GM08714 (cell line): ENCODE measurements around the gene ATF5.
"Not testable (repeated sequence)": the region's sequence is repeated elsewhere in the genome, so short reads cannot be mapped to it uniquely, and the experiment has no call there.

ENCODE experiments used
- H3K4me3 ChIP-seq: fragments of 200-500 bp; sonication (Bioruptor generic); 2 replicates; pipeline ENCODE4 v1.5.1; 2014; ENCODE audit warnings: mild to moderate bottlenecking, low read length, inconsistent platforms
- ZNF274 ChIP-seq: IDR thresholded peaks from 2 replicates; pipeline ENCODE4 v1.6.1; 2012; ENCODE audit warnings: mild to moderate bottlenecking, low read depth, low read length

ATF5 gene

DNA sequence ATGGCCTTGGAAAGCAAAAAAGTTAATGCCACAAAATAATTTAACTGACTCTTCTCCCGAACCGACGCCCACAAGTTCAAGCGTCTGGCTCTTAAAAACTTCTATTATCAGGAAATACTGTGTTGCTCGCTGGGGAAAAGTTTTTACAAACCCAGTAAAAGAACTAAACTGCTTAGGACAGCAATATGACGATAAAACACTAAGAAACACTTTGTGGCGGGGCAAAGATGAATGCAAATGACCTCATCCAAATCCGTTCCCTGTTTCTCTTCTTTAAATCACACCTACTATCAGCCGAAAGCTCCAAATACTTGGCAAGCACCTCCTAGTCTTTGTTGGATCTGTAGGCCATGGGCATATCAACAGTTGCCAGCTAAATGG is 27.1 kb downstream of the ATF5 start:
- no peak for TF ChIP-seq ZNF274
- H3K4me3 ChIP-seq, result no peak overlapping the region

DNA sequence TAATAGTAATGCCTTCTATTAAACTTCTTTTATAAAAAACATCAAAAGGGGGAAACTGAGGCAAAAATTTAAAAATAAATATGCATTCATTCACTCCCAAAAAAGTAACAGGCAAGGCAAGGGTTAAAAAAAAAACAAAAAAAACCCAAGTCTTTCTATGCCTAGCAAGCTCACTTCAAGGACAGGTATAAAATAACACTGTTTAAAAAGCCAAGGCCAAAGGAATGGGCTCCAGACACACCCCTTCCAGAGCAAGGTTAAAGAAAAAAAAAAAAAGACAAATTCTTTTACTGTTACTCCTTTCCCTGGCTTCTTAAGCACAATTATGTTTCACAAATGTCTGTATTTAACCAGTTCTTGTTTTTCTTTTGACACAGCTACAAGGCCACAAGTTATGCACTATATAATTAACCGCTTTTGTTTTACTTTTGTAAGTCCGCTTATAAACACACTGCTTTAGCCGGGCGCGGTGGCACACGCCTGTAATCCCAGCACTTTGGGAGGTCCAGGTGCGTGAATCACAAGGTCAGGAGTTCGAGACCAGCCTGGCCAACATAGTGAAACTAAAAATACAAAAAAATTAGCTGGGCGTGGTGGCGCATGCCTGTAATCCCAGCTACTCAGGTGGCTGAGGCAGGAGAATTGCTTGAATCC is 28.4 kb downstream of the ATF5 start:
- TF ChIP-seq ZNF274, result no peak
- no peak overlapping the region for H3K4me3 ChIP-seq

DNA sequence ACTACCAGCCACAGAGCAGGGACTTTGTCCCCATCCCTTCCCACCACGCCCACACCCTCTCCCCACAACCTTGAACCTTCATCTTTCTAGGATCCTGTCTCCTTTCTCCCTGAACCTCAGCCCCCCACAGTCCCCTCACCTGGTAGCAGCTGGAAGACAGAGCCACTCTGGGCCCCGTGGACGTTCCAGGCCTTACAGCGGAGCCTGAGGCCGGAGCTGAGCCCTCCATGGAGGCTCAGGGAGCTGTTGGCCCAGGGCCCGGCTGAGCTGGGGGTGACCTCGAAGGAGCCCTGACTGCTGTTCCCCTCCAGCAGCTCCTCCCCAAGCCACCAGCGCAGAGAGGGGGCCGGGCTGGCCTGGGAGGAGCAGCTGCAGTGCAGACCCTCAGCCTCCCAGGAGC is 29.1 kb downstream of the ATF5 start:
- H3K4me3 ChIP-seq, result not testable (repeated sequence)

DNA sequence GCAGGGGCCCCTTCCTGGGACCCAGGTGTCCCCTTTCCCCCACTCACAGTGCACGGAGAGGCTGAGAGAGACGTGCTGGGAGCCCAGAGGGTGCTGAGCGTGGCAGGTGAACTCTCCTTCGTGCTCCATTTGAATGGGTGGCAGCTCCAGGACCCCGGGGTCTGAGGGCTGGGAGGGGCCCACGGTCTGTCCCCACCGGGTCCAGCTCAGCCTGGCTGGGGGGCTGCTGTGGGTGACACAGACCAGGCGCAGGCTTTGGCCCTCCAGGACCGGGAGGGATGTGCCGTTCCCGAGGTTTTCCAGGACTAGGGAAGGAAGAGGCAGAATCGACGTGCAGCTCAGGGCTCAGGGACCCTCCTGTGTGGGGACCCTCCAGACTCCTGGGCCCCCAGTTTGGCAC is 29.6 kb downstream of the ATF5 start:
- H3K4me3 ChIP-seq, result not testable (repeated sequence)

DNA sequence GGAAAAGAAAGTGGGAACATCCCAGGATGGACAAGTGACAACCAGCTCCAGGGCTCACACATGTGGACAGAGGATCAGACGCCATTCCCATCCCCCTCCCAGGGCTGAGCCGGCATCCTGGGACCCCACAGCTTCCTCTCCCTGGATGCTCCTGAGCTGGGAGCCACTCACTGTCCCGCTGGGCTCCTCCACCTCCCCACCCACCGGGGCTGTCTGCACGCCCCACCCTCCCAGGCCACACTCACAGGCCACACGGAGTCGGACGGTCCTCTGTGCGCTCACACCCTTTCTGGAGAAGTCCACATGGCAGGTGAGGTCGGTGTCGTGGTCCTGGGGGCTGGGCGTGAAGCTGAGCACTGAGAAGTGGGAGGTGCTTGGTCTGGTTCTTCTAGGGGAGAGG is 30.9 kb downstream of the ATF5 start:
- not testable (repeated sequence) for H3K4me3 ChIP-seq

DNA sequence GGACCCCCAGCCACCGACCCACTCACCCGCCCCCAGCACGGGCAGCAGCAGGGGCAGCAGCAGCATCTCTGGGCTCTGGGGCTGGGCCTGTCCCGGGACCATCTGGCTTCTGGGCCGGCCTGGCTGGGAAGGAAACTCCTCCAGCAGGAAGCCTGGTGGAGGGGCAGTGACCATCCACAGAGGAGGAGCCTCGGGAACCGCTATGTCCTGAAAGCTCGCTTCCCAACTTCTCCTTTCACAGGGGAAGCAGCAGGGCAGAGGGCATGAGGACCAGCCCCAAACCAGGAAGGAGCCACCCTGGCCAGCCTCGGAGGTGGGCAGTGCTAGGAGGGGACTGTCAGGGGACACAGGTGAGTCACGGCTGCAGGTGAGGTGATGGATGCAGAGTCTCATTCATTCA is 32.0 kb downstream of the ATF5 start, which contains the start of gene SIGLEC11:
Gene SIGLEC11 (minus strand): TSS at position 193 of the 400 bp plus-strand sequence. CDS start 91 bp downstream, at position 102.
- H3K4me3 ChIP-seq, result not testable (repeated sequence)

DNA sequence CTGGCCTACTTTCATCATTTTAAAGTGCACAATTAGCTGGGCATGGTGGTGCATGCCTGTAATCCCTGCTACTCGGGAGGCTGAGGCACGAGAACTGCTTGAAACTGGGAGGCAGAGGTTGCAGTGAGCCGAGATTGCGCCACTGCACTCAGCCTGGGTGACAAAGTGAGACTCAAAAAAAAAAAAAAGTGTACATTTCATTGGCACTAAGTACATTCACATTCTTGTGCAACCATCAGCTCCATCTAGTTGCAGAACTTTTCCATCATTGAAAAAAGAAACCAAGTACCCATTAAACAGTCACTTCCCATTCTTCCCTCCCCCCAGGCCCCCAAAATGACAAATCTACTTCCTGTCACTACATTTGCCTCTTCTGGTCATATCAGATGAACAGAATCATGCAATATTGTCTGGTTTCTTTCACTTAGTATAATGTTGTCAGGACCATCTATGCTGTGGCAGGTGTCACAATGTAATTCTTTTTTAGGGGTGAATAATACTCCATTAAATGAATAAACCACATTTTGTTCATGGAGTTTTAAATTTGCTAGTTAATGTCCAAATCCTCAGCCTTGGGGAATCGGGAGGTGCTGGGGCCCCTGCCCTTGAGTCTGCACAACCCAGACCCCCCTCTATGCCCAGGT is 39.4 kb downstream of the ATF5 start:
- H3K4me3 ChIP-seq, result no peak overlapping the region
- no peak for TF ChIP-seq ZNF274

DNA sequence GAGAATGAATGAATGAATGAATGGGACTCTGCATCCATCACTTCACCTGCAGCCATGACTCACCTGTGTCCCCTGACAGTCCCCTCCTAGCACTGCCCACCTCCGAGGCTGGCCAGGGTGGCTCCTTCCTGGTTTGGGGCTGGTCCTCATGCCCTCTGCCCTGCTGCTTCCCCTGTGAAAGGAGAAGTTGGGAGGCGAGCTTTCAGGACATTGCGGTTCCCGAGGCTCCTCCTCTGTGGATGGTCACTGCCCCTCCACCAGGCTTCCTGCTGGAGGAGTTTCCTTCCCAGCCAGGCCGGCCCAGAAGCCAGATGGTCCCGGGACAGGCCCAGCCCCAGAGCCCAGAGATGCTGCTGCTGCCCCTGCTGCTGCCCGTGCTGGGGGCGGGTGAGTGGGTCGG is 40.4 kb downstream of the ATF5 start:
- H3K4me3 ChIP-seq, result not testable (repeated sequence)

DNA sequence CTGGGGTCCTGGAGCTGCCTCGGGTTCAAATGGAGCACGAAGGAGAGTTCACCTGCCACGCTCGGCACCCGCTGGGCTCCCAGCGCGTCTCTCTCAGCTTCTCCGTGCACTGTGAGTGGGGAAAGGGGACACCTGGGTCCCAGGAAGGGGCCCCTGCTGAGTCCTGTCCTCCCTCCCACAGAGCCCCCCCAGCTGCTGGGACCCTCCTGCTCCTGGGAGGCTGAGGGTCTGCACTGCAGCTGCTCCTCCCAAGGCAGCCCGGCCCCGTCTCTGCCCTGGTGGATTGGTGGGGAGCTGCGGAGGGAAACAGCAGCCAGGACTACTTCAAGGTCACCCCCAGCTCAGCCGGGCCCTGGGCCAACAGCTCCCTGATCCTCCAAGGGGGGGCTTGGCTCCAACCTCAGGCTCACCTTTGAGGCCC is 43.0 kb downstream of the ATF5 start:
- no peak overlapping the region for H3K4me3 ChIP-seq
- no peak for TF ChIP-seq ZNF274

DNA sequence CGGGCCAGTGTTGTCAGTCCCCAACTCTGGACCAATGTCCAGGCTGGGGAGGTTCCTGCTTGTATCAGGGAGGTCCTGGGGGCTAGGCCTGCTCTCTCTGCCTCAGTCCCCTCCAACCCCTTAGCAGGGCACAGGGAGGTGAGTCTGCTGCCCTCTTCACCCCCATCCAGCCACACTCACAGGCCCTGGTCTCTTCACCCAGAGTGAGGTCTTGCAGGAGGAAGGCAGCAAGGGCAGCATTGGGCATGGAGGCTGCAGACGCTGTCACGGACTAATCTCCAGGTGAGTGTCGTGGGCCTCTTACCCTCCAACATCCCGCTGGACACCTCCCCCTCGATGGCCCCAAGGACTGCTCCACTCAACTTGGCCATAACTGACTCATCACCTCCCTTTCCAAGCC is 43.8 kb downstream of the ATF5 start:
- no peak overlapping the region for H3K4me3 ChIP-seq
- TF ChIP-seq ZNF274, result no peak

DNA sequence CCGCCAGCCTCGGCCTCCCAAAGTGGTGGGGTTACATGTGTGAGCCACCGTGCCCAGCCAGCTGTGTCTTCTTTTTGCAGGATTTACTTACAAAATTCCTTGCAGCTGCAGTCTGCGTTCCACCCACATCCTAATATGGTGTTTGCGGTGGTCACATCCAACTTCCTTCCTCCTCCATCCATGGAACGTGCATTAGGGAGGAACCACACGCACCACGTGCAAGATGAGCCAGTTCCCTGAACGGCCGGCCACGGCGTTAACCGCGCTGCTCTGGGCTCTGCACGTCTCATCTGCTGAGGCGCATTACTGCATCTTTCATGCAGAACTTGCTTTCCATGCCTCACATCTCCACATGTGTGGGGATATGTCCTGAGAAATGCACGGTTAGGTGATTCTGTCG is 45.0 kb downstream of the ATF5 start:
- no peak for TF ChIP-seq ZNF274

DNA sequence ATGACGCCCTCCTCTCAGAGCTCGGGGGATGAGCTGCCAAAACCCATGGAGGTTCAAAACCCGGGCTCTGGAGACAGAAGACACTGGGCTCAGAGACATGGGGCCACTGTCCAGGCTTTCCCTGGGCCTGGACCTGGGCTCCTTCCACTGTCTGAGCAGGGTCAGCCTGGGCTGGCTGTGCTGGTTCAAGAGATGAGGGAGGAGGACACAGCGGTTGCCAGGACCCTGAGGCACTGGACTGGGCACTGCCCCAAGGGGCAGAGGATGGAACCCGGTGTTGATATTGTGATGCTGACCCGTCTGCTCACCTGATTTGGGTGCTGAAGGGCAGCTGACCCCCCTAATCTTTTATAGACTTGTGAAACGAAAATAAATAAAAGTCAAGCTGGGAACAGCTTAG is 46.0 kb downstream of the ATF5 start:
- TF ChIP-seq ZNF274, result no peak
- H3K4me3 ChIP-seq, result no peak overlapping the region

More for the DNA sequence above, 45.0 kb downstream of the ATF5 start:
- H3K4me3 ChIP-seq, result no peak overlapping the region

DNA sequence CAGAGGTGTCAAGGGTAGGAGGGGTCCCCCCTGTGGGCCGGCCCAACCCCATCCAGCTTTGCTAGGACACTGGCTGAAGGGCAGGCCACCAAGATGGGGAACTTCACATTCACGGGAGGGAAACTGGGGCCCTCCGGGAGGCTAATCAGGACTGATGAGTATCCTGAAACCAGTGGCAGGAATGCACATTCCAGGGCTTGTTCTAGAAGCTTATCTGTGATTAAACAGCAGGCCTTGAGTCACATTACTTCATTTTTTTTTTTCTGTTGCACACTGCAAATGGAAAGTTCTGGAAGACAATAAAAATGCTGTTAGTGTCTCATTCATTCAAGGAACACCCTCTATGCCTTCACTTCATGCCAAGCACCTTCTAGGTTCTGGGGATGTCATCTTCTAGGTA is 47.5 kb downstream of the ATF5 start:
- H3K4me3 ChIP-seq, result no peak overlapping the region
- no peak for TF ChIP-seq ZNF274

DNA sequence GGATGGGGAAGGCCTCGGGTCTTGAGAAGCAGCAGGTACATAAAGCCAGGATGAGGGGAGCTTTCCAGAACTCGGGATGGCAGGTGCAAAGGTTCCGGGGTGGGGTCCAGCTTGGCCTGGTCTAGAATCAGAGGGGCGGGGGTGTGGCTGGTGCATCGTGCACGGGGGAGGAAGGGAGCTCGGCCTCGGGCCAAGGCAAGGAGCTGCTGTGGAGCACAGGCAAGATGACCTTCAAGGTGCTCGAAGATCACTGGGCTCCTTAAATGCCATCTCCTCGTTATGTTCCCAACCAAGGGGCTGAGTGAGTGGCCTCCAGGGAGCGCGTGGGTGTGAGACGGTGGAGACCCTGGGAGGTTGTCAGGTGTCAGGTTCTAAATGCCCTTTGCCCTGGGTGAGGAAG is 48.1 kb downstream of the ATF5 start:
- no peak overlapping the region for H3K4me3 ChIP-seq
- no peak for TF ChIP-seq ZNF274

DNA sequence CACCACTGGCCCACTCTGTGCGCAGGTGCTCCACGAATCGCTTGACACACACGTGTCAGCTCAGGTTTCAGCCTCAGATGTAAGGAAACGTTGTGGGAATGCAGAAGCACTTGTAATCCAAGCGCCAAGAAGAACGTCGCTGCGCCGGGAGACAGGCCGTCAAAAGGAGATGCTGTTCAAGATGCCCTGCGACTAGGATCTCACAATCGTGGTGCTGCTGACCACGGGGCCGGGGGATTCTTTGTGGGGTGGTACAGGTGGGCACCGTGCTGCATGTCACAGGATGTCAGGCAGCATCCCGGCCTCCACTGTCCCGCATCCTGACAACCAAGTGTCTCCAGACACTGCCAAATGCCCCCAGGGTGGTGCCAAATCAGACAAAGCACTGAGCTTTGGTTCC is 48.9 kb downstream of the ATF5 start:
- no peak for TF ChIP-seq ZNF274
- H3K4me3 ChIP-seq, result no peak overlapping the region

DNA sequence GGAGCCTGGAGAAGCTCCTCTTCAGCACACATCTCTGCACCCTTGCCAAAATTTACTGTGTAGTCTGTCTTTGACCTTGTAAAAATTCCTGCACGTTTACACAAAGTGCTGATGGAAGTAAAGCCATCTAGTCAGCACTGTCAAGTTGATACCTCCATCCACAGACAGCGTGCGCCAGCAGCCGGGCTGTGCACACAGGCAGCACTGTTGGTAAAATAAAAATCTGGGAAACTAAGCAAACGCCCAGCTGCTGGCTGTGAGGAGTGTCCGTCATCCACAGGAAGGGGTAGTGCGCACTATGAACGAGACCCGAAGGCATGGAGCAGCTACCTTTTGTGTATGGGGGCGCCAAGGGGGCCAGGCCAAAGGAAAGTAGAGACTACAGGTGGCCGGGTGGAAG is 49.3 kb downstream of the ATF5 start:
- TF ChIP-seq ZNF274, result no peak

More for the DNA sequence above, 49.3 kb downstream of the ATF5 start:
- H3K4me3 ChIP-seq, result no peak overlapping the region
